Stimulated activated CD4-positive, alpha-beta T cell treated with anti-CD3 and anti-CD28 coated beads, Interleukin-12 subunit alpha, Interleukin-12 subunit beta, amount 100 ng/mL, for 48 hours (primary cell): ENCODE results near the gene MYLK.
"Not testable (repeated sequence)": the region's sequence is repeated elsewhere in the genome, so short reads cannot be mapped to it uniquely, and the experiment has no call there.

Experiments
- DNase-seq, 3 donors: peaks; one replicate each; pipeline ENCODE4 v3.0.0-alpha.2; 2020; ENCODE audit warnings: low read depth in 2 of 3, low spot score in 1 of 3

The MYLK gene

GRCh38 chr3:123605789-123606234 lies 278.3 kb downstream of the MYLK start:
- DNase-seq = no peak

GRCh38 chr3:123603153-123603552 lies 281.0 kb downstream of the MYLK start:
- DNase-seq = not testable (repeated sequence)

GRCh38 chr3:123602325-123602724 lies 281.8 kb downstream of the MYLK start:
- no peak for DNase-seq

GRCh38 chr3:123600863-123601262 lies 283.3 kb downstream of the MYLK start:
- DNase-seq = not testable (repeated sequence)

GRCh38 chr3:123597561-123597960 lies 286.6 kb downstream of the MYLK start:
- DNase-seq = no peak

GRCh38 chr3:123595396-123596180 lies 288.5 kb downstream of the MYLK start:
- DNase-seq = no peak

GRCh38 chr3:123593381-123593780 lies 290.8 kb downstream of the MYLK start:
- DNase-seq = no peak

GRCh38 chr3:123590685-123591450 lies 293.3 kb downstream of the MYLK start:
- no peak for DNase-seq

- no peak for DNase-seq
Measured at GRCh38 chr3:123587401-123587800, 296.7 kb downstream of the MYLK start.

GRCh38 chr3:123586968-123587367 lies 297.2 kb downstream of the MYLK start:
- DNase-seq = no peak

GRCh38 chr3:123586131-123586530 lies 298.0 kb downstream of the MYLK start:
- peak; percentile 21 to 34 (median 31) for DNase-seq

GRCh38 chr3:123584988-123585937 lies 298.9 kb downstream of the MYLK start, which contains the start of gene HACD2:
TSS of gene HACD2 (minus strand) at chr3:123585053. CDS start at chr3:123585027, 26 bp downstream.
- DNase-seq = peak; percentile 91 to 96 (median 93)

- DNase-seq = no peak
Measured at GRCh38 chr3:123584284-123584987, 299.7 kb downstream of the MYLK start.

GRCh38 chr3:123583561-123583960 lies 300.6 kb downstream of the MYLK start:
- DNase-seq = no peak

- no peak for DNase-seq
Measured at GRCh38 chr3:123582315-123582714, 301.8 kb downstream of the MYLK start.

GRCh38 chr3:123576122-123576521 lies 308.0 kb downstream of the MYLK start:
- DNase-seq = no peak

GRCh38 chr3:123571973-123572365 lies 312.2 kb downstream of the MYLK start:
- no peak for DNase-seq

- no peak for DNase-seq
Measured at GRCh38 chr3:123571264-123571972, 312.7 kb downstream of the MYLK start.

GRCh38 chr3:123568875-123569274 lies 315.3 kb downstream of the MYLK start:
- no peak for DNase-seq

- DNase-seq = no peak
Measured at GRCh38 chr3:123568034-123568433, 316.1 kb downstream of the MYLK start.
